ENCODE results near the gene SPOCK2.

Gene SPOCK2

GRCh38 chr10:72012796-72013195 lies 75.6 kb downstream of the SPOCK2 start:
- Histone ChIP-seq H3K79me2 (ENCODE audit: insufficient read depth, low read length) (no peaks in the 10 kb centered on the region), H2AFZ (ENCODE audit: low read depth, low read length, severe bottlenecking) (no peak overlapping the region), H3K9ac (ENCODE audit: low read length) (no peak overlapping the region), H3K9me2 (replicated peaks; ENCODE audit: insufficient read depth, low read length) (no peaks in the 10 kb centered on the region), H4K20me1 (ENCODE audit: low read depth, low read length) (no peaks in the 10 kb centered on the region), H3K4me2 (ENCODE audit: low read depth, low read length, poor library complexity, severe bottlenecking) (no peak overlapping the region), H3K4me3 (ENCODE audit: insufficient read depth, low read length, poor library complexity, severe bottlenecking) (no peak overlapping the region), H3F3A (ENCODE audit: insufficient read depth) (no peaks in the 10 kb centered on the region), H3K36me3 (ENCODE audit: low read length) (no peaks in the 10 kb centered on the region), H3K27ac (ENCODE audit: low read depth, low read length) (no peak overlapping the region), H3K27me3 (ENCODE audit: low read length) (no peaks in the 10 kb centered on the region), H3K9me3 (ENCODE audit: insufficient read depth, low read length) (no peaks in the 10 kb centered on the region)
- TF ChIP-seq, protein P1, sequence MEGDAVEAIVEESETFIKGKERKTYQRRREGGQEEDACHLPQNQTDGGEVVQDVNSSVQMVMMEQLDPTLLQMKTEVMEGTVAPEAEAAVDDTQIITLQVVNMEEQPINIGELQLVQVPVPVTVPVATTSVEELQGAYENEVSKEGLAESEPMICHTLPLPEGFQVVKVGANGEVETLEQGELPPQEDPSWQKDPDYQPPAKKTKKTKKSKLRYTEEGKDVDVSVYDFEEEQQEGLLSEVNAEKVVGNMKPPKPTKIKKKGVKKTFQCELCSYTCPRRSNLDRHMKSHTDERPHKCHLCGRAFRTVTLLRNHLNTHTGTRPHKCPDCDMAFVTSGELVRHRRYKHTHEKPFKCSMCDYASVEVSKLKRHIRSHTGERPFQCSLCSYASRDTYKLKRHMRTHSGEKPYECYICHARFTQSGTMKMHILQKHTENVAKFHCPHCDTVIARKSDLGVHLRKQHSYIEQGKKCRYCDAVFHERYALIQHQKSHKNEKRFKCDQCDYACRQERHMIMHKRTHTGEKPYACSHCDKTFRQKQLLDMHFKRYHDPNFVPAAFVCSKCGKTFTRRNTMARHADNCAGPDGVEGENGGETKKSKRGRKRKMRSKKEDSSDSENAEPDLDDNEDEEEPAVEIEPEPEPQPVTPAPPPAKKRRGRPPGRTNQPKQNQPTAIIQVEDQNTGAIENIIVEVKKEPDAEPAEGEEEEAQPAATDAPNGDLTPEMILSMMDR (IDR thresholded peaks at IDR 0.05; ENCODE audit: insufficient read depth, low read length, poor library complexity, severe bottlenecking) = no peak
- no peak for TF ChIP-seq EZH2phosphoT487 (conservative IDR thresholded peaks at IDR 0.05; ENCODE audit: low read length)

DNA sequence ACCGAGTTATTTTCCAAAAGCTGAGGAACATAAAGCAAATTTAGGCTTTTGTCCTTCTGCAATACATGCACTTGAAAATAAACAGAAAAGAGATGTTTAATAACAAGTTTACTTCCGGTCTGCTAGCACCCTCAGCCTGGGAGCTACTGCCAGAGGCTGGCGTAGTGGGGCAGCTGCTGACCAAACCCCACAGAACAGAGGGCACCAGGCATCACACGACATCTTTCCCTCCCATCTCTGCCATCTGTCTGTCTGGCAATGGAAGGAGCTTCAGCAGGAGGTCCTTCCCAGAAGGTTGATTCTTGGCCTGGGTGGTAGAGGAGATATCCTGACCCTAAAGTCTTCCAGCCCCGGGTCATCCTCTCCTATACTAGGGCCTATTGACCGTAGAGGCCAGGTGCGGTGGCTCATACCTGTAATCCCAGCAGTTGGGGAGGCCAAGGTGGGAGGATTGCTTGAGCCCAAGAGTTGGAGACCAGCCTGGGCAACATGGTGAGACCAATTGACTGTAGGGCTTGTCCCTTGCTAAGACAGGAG lies 76.3 kb downstream of the SPOCK2 start:
- no peak overlapping the region for H3K9ac ChIP-seq (ENCODE audit: low read length)
- no peaks in the 10 kb centered on the region for H4K20me1 ChIP-seq (ENCODE audit: low read depth, low read length)
- no peak overlapping the region for H3K4me3 ChIP-seq (ENCODE audit: insufficient read depth, low read length, poor library complexity, severe bottlenecking)
- no peak overlapping the region for H3K4me2 ChIP-seq (ENCODE audit: low read depth, low read length, poor library complexity, severe bottlenecking)
- H2AFZ ChIP-seq (ENCODE audit: low read depth, low read length, severe bottlenecking) = no peak overlapping the region
- no peak for TF ChIP-seq EZH2phosphoT487 (conservative IDR thresholded peaks at IDR 0.05; ENCODE audit: low read length)
- TF ChIP-seq, protein P1 (IDR thresholded peaks at IDR 0.05; ENCODE audit: insufficient read depth, low read length, poor library complexity, severe bottlenecking) = no peak
- H3K79me2 ChIP-seq (ENCODE audit: insufficient read depth, low read length) = no peaks in the 10 kb centered on the region
- no peaks in the 10 kb centered on the region for H3K27me3 ChIP-seq (ENCODE audit: low read length)
- H3K9me2 ChIP-seq (replicated peaks; ENCODE audit: insufficient read depth, low read length) = no peaks in the 10 kb centered on the region
- no peak overlapping the region for H3K27ac ChIP-seq (ENCODE audit: low read depth, low read length)
- no peaks in the 10 kb centered on the region for H3K36me3 ChIP-seq (ENCODE audit: low read length)
- H3F3A ChIP-seq (ENCODE audit: insufficient read depth) = no peaks in the 10 kb centered on the region
- no peaks in the 10 kb centered on the region for H3K9me3 ChIP-seq (ENCODE audit: insufficient read depth, low read length)

- Histone ChIP-seq H3K36me3 (ENCODE audit: low read length) (no peaks in the 10 kb centered on the region), H3K9me2 (replicated peaks; ENCODE audit: insufficient read depth, low read length) (no peaks in the 10 kb centered on the region), H3K9ac (ENCODE audit: low read length) (no peak overlapping the region), H3K4me3 (ENCODE audit: insufficient read depth, low read length, poor library complexity, severe bottlenecking) (no peak overlapping the region), H2AFZ (ENCODE audit: low read depth, low read length, severe bottlenecking) (no peak overlapping the region), H3K27me3 (ENCODE audit: low read length) (no peaks in the 10 kb centered on the region), H3K79me2 (ENCODE audit: insufficient read depth, low read length) (no peaks in the 10 kb centered on the region), H3F3A (ENCODE audit: insufficient read depth) (no peaks in the 10 kb centered on the region), H3K9me3 (ENCODE audit: insufficient read depth, low read length) (no peaks in the 10 kb centered on the region), H3K4me2 (ENCODE audit: low read depth, low read length, poor library complexity, severe bottlenecking) (no peak overlapping the region), H4K20me1 (ENCODE audit: low read depth, low read length) (no peaks in the 10 kb centered on the region), H3K27ac (ENCODE audit: low read depth, low read length) (no peak overlapping the region)
- TF ChIP-seq, protein P1 (IDR thresholded peaks at IDR 0.05; ENCODE audit: insufficient read depth, low read length, poor library complexity, severe bottlenecking) = no peak
- no peak for TF ChIP-seq EZH2phosphoT487 (conservative IDR thresholded peaks at IDR 0.05; ENCODE audit: low read length)
These were observed 76.9 kb downstream of the SPOCK2 start for GRCh38 chr10:72011468-72011867.
